HG02763 (cell line): ENCODE results near the gene DOCK1.
"Not testable (repeated sequence)": the region's sequence is repeated elsewhere in the genome, so short reads cannot be mapped to it uniquely, and the experiment has no call there.

Source experiments
- ATAC-seq: cut with Tn5 transposase; IDR thresholded peaks from one replicate; pipeline ENCODE4 v1.9.1; 2021; ENCODE audit warnings: mild to moderate bottlenecking, moderate library complexity; ENCODE audit not compliant: unreplicated experiment

The DOCK1 gene

GRCh38 chr10:126924180-126924914, 19.1 kb downstream of the DOCK1 start:
- no peak for ATAC-seq

- no peak for ATAC-seq
Observed at GRCh38 chr10:126924915-126925300, 19.7 kb downstream of the DOCK1 start.

- no peak for ATAC-seq
Observed at GRCh38 chr10:126926568-126926967, 21.3 kb downstream of the DOCK1 start.

DNA sequence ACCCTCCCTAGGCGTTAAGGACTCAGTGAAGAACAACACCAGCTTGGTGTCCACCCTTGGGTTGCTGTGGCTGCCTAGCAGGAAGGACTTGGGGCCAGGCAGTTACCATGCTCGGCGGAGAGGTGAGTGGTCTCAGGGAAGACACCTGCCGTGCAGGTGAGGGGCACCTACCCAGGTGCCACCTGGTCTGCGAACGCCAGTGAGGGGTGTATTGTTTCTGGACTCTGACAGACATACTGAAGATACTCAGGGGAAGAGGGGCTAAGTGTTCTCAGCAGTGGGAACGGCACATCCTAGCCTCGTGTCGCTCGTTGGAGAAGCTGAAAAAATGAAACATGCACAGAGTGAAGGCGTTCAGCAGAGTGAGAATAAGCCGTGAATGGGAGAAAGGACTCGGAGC, 22.6 kb downstream of the DOCK1 start:
- ATAC-seq = no peak

GRCh38 chr10:126928274-126928673, 23.0 kb downstream of the DOCK1 start:
- no peak for ATAC-seq

DNA sequence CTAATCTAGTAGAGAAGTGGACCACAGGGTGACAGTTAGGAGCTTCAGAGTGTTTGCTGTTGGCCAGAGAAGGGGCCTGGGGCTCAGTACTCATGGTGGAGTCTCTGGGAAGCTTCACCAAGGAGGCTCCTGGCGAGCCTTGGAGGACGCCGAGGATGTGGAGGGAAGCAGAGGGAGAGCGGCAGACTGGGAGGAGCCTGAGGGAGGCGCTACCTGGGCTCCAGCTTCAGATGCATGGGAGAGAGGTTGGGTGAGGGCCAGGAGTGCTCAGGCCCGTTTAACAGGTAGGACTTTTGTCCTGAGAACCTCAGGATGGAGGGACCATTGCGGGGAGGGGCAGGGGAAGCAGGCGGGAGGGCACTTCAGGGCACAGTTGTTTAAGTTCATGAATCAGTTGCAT, 24.2 kb downstream of the DOCK1 start:
- no peak for ATAC-seq

DNA sequence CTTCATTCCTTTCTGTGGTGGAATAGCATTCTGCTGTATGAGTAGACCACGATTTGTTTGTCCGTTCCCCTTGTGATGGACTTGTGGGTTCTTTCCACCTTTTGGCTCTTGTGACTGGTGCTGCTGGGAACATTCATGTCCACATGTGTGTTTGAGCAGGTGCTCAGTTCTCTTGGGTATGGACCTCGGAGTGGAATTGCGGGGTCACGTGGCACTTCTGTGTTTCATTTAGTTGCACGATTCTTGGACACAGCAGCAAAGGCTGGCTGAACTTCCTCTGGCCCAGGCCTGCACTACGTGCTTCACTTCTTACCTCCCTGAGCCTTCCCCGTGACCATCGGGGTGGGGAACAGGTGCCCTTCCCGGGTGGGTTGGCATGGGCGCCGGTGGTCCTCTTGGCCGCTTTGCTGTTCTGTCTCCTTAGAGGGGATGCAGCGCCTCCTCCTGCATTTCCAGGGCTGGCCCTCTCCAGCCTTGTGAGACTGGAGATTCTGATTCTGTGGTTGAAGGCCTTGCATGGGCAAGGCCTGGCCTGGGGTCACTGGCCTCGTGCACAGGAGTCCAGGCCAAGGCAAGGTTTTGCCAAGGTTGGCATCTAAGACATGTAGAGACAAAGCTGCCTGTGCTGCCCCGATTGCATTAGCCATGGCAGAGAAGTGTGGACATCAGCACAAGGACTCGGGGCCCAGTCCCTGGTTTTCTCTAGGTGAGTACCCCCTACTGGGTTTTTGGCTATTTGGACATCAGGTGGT, 25.1 kb downstream of the DOCK1 start:
- no peak for ATAC-seq

DNA sequence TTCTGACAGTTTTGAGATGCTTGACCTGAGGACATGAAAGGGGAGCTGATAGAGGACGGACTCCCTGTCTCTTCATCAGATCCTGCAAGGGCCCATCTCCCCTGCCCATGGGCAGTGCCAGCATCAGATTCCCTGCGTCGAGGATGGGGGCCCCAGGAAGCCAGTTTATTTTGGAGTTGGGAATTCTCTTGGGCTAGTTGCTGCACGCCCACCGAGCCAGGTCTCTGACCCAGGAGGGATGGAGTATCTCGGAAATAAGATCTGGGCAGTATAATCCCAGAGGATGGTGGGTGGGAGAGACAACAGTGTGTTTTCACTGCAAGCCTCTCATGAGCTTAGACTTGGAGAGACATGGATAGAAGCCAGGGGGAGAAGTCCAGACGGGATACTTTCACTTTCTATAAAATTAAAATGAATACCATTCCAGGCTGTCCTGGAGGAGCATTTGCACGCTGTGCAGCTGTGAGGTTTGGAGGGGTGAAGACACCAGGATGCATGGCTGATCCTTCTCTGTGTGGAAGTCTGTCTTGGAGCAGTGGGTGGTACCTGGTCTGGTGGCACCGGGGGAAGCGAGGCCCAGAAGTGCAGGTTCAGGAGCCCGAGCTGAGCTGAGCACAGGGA, 25.8 kb downstream of the DOCK1 start:
- ATAC-seq = no peak

GRCh38 chr10:126931544-126931943, 26.3 kb downstream of the DOCK1 start:
- ATAC-seq = no peak

GRCh38 chr10:126932516-126932915, 27.3 kb downstream of the DOCK1 start:
- ATAC-seq = no peak

DNA sequence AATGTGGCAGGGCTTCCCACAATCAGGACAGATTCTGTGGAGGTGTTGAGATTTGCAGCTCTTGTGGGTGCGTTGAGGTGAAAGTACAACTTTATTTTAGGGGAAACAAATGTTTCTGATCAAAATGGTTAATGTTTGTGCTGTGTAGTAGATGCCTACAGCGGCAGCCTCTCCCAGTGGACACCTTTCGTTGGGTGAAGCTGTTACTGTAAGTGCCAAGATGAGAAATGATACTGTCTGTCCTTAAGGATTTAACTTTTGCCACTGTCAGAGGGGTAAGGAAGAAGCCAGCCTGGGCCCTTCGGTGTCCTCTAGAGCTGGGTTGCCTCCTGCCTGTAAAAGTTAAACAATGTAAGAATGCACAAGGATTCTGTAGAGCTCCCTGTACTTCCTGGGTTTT, 27.9 kb downstream of the DOCK1 start:
- no peak for ATAC-seq

GRCh38 chr10:126935263-126935946, 30.2 kb downstream of the DOCK1 start:
- no peak for ATAC-seq

DNA sequence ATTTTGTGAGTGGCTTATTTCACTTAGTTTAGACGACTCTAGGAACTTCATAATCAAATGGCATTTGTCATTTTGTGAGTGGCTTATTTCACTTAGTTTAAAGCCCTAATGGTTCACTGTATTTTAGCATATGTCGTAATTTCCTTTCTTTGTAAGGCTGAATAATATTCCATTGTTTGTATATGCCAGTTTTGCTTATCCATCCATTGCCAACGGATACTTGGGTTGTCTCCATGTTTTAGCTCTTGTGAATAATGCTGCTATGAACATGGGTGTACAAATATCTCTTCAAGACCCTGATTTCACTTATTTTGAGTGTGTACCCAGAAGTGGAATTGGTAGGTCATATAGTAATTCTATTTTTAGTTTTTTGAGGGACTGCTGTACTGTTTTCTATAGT, 31.8 kb downstream of the DOCK1 start:
- ATAC-seq = no peak

GRCh38 chr10:126938121-126938520, 32.9 kb downstream of the DOCK1 start:
- not testable (repeated sequence) for ATAC-seq

DNA sequence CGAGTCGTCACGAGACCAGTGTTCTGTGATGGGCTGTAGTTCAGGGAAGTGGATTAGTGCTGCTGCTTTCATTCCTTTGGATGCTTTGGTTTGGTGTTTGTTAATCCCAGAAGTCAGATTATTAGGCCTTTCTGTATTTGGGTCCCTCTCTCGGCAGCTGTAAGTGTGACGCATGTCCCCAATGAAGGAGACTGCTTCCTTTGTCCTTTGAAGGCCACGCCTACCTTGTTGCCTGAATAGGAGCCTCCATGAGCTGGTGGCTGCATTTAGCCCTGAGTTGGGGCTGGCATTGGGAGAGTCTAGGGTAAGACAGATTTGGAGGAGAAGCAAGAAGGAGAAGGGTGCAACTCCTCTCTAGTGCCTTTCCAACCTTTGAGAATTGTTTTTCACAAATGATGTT, 34.5 kb downstream of the DOCK1 start:
- ATAC-seq = no peak

DNA sequence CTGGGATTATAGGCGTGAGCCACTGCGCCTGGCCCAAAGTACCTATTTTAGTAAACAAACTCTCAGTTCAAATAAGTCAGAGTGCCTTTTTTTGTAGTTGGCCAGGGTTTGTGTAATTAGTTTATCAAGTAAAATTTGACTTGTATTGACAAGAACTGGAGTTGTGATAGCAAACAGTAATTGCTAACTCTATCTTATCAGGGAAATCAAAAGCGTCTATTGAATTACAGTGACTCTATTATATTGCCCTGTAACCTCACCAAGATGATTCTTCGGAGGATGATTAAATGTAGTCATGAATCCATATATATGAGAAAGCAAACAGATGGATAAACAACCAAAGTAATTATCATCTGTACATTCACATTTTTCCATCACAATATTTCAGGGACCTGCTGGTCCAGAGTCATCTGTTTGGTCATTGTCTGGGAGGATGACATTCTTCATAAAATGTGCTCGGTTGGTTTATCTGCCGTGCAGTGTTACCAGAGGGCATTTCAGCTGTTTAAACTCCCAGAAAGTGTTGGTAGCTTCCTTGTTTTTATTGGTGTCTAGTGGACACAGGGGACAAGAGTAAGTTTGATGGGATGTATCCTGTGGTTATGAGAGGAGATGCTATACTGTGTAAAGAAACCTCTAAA, 35.6 kb downstream of the DOCK1 start:
- no peak for ATAC-seq

DNA sequence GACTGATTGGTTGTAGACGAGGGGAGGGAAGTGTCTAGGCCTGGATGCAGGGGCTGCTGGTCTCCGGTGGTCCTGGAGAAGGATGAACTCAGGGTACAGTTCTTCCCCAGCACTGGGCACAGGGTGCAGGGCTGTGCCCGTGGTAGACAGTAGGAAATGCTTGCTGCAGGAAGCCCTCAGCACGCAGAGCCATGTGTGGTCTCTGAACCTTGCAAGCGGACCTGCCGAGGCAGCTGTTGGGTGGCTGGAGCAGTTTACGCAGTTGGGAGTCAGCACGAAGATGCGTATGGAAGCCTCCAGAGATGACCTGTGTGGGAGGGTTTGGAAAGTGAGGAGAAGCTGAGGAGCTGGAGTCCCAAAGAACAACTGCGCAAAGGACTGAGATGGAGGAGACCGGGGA, 39.0 kb downstream of the DOCK1 start:
- no peak for ATAC-seq

DNA sequence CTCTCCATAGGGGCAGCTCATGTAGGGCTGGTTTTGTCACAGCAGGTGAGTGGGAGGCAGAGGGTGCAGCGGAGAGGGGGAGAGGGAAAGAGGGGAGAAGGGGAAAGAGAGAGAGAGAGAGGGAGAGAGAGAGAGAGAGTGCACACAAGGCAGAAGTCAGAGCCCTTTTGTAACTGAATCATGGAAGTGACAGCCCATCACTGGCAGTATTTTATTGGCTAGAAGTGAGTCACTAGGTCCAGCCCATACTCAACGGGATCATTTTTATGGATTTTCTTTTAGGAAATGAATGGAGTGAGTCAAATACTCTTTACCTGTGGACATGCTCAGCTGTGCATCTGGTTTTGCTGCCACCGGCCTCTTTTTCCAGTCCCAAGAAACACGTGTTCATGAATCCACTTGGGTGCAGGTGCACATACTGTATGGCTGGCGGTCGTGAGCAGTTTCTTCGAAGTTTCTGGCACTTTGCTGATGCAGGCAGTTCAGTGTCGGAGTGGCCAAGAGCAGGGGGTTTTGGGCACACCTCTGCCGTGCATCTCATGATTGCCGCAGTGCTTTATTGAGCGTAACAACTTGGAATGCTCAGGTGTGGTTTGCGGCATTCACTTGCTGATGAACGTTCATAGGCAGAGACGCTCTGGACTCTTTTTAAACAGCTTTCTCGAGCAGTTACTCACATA, 40.3 kb downstream of the DOCK1 start:
- ATAC-seq = no peak

DNA sequence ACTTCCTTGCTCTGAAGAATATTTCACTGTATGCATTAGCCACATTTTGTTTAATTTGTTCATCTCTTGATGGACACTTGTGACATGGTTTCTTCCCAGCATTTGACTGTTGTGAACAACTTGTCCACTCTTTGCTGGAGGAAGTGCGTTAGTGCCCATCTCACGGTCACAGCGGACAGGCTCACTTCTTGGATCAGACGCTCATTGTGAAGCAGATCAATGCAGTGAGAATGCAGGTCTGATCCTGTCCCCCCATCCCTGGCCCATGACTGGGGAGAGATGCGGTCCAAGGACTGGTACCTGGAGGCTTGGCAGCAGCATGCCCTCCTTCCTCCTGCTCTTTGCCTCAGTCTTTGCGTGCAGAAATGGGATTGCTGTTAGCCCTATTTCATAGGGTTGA, 41.5 kb downstream of the DOCK1 start:
- no peak for ATAC-seq

DNA sequence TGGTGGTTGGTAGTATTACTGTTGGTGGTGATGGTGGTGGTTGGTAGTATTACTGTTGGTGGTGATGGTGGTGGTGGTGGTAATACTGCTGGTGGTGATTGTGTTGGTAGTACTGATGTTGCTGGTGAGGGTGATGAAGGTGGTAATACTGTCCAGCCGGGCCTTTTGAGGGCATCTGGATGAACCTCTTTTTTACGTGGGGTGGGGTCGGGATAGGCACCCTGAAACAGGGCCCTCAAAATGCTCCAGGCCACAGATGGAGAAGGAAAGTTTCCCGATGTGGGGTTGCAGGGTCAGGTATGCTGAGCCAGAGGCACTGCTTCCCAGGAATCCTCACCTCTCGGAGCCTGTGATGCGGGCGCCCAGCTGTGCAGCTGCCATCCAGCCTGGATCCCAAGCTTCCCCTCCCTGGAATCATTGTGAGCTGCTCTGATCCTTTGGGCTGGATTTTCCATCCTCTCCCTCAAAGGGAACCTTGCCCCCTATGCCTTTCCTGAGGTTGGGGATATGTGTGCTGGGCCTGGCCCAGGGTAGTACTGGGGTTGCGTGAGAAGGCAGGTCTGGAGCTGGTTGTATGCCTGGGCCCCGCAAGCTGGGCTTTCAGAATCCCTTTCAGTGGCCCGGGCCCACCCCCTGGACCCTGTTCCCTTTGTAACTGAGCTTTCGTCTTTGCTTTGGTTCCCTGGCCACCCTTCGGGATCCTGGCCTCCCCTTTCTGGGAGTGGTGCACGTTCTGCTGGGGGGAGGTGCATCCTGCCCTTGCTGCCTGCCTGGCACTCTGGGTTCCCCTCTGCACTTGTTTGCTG, 43.3 kb downstream of the DOCK1 start:
- no peak for ATAC-seq
